DMS114 treated with DMSO at 0.1 percent for 48 hours (cell line): ENCODE results near the gene KLHL35.

Experiments
- DNase-seq: peaks from one replicate; lab custom pipeline; 2025; ENCODE audit not compliant: unreplicated experiment; lab: John Stamatoyannopoulos, UW

Gene KLHL35

GRCh38 chr11:75442161-75442885 is 9.3 kb upstream of the KLHL35 start:
- DNase-seq, result no peak

- no peak for DNase-seq
These were observed 8.8 kb upstream of the KLHL35 start for GRCh38 chr11:75441804-75442132.

GRCh38 chr11:75440960-75441803 is 8.2 kb upstream of the KLHL35 start:
- no peak for DNase-seq

GRCh38 chr11:75439495-75440120 is 6.6 kb upstream of the KLHL35 start:
- no peak for DNase-seq

GRCh38 chr11:75439026-75439425 is 6.0 kb upstream of the KLHL35 start:
- no peak for DNase-seq

GRCh38 chr11:75437966-75438659 is 5.1 kb upstream of the KLHL35 start:
- DNase-seq, result no peak

- no peak for DNase-seq
These were observed 3.8 kb upstream of the KLHL35 start for GRCh38 chr11:75436806-75437205.

- no peak for DNase-seq
These were observed 2.5 kb upstream of the KLHL35 start for GRCh38 chr11:75435571-75435925.

GRCh38 chr11:75434886-75435570 is 2.0 kb upstream of the KLHL35 start:
- DNase-seq, result no peak

- no peak for DNase-seq
These were observed 1.0 kb upstream of the KLHL35 start for GRCh38 chr11:75434051-75434450.

GRCh38 chr11:75433443-75433842 is 440 bp upstream of the KLHL35 start:
- DNase-seq, result no peak

- DNase-seq, result no peak
These were observed 1.2 kb downstream of the KLHL35 start for GRCh38 chr11:75431533-75432525.

- no peak for DNase-seq
These were observed 2.1 kb downstream of the KLHL35 start for GRCh38 chr11:75430714-75431532.

- no peak for DNase-seq
These were observed 2.9 kb downstream of the KLHL35 start for GRCh38 chr11:75429902-75430713.

- no peak for DNase-seq
These were observed 3.4 kb downstream of the KLHL35 start for GRCh38 chr11:75429641-75429901.

GRCh38 chr11:75428989-75429640 is 3.9 kb downstream of the KLHL35 start:
- no peak for DNase-seq

GRCh38 chr11:75428281-75428724 is 4.7 kb downstream of the KLHL35 start:
- DNase-seq, result no peak

- DNase-seq, result no peak
These were observed 5.8 kb downstream of the KLHL35 start for GRCh38 chr11:75427181-75427580.
